HG03045 (cell line): ENCODE measurements around the gene OR7A17.

Experiments used
- ATAC-seq: cut with Tn5 transposase; IDR thresholded peaks from one replicate; pipeline ENCODE4 v1.9.1; 2021; ENCODE audit warnings: mild to moderate bottlenecking, moderate library complexity; ENCODE audit not compliant: unreplicated experiment

OR7A17 gene

DNA sequence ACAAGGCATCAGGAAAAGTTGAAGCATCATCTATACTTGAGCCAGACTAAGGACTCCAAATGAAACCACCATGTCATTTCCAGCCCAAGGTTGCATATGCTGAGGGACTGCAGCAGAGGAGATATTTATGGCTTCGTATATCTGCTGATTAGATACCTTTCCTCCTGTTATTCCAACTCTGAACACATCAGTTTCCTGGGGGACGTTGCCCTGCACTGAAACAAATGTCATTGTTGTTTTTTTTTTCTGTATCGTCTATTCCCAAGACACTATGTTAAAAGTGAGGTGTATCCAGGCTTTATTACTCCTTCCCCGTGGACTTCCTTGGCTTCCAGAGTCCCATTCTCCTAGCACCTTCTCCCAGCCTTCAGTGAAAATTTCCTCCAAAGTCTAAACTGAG, at the start of gene OR7A17:
Gene OR7A17, minus strand, starts transcription at position 101 of the 400 bp plus-strand sequence. CDS start 4,777 bp downstream, outside the sequence.
- ATAC-seq: no peak

DNA sequence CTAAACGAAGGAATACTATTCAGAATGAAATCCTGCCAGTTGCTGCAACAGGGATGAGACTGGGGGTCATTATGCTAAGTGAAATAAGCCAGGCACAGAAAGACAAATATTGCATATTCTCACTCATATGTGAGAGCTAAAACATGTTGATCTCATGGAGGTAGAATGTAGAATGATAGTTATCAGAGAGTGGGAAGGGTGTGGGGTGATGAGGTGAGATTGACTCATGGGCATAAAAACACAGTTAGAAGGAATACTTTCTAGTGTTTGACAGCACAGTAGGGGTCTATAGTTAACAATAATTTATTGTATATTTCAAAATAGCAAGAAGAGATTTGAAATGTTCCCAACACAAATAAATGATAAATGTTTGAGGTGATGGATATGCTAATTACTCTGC, 47.6 kb upstream of the OR7A17 start:
- no peak for ATAC-seq

DNA sequence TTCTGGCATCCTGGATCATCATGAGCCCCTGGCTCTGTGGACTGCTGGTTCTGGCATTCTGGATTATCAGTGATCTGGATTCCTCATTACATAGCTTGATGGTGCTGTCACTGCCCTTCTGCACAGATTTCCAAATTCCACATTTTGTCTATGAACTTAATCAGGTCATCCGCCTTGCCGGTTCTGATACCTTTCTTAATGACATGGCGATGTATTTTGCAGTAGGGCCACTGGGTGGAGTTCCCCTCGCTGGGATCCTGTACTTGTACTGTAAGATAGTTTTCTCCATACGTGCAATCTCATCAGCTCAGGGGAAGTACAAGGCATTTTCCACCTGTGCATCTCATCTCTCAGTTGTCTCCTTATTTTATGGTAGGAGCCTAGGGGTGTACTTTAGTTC, 30.9 kb upstream of the OR7A17 start:
- no peak for ATAC-seq

DNA sequence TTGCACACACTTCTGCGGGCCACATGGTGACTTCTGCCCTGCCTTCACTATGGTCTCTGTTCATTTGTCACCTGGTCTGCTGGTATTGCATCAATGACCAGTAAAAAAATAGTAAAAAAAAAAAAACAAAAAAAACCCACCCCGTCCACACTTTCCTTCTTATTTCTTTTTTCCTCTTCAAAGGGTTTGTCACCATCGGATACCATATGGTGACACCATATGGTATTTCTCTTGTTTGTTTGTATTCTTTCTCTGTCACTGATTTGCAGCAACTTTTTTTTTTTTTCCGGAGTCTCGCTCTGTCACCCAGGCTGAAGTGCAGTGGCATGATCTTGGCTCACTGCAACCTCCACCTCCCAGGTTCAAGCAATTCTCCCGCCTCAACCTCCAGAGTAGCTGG, 29.2 kb upstream of the OR7A17 start:
- ATAC-seq: no peak

DNA sequence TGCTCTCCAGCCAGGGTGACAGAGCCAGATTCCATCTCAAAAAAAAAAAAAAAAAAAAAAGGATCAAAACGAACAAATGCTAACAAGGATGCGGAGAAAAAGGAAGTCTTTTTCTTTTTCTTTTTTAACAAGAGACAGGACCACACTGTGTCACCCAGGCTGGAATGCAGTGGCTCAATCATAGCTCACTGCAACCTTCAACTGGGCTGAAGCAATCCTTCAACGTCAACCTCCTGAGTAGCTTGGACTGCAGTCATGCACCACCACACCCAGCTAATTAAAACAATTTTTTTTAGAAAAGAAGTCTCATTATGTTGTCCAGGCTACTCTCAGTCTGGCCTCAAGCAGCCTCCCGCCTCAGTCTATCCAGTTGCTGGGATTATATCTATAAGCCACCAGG, 20.8 kb upstream of the OR7A17 start:
- ATAC-seq: no peak

DNA sequence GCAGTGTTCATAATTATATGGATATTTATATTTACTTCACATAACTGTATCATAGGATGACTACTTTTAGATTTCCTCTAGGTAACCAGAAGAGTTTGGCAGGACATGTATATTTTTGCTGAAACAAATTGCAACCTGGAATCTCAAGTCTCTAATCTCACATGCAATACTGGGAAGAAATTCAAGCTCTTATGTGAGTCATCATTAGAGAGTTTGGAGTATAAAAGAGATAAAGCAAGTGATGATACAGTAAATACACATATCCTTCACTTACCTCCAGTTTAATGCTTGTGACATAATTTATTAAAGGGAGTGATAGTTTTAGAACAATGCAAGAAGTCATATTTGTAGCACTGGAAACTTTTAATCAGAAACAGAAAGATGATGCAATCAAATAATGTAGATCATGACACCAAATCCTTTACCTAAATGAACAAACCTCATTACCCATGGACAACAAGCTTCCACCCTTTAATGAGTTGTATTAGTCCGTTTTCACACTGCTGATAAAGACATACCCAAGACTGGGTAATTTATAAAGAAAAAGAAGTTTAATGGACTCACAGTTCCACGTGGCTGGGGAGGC, 15.8 kb upstream of the OR7A17 start:
- no peak for ATAC-seq

DNA sequence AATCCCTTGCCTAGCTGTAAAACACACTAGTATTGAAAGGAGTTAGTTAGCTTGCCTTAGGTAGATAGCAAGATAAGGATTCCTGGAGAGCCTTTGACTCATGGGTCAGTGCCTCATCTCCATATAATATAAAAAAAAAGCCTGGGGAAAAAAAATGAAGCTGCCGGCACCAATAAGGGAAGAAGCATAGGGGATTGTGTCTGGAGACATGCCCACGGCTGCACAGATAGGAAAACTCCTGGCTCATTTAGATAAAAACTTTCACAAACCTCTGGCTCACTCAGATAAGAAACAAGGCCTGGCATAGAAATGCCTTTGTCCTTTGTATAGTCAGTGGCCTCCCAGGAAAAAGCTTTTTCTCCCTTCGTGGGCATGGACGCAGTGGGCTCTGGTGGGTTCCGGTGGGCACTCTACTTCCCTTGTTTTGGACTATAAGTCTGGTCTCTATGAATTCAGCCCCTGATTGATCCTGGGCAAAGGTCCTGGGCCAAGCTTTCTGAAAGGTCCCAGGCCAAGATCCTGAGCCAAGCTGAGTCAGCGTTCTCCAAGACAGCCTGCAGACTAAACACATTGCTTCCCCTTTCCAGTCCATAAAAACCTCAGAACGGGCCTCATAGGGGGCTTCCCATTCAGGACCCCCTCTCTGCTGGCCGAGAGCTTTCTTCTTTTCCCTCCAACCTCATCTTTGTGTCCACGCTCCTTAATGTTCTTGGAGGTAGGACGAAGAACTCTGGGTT, 4.9 kb upstream of the OR7A17 start:
- ATAC-seq: no peak

DNA sequence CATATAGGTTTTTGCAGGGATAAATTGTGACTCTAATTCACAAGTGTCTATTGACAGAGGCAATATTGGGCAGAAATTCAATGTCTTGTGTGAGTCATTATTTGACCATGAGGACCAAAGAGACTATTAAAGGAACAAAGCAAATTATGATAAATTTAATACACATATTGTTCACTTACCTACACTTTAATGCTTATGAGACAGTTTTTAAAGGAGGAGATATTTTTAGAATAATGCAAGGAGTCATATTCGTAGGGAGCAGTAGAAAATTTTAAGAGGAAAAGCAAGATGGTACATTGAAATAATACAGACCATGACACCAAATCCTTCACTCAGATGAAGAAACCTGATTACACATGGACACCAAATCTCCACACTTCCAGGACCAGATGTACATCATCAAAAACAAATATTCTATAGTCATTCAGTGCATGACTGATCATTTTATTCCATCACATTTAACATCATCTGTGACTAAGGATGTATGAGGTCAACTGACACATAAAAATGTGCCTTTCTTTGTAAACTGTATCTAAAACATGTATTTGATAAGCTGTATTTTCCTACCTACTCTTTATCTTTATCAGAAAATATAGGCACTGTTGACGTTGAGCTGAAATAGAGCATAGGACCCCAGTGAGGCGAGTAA, 4.2 kb upstream of the OR7A17 start:
- ATAC-seq: no peak

DNA sequence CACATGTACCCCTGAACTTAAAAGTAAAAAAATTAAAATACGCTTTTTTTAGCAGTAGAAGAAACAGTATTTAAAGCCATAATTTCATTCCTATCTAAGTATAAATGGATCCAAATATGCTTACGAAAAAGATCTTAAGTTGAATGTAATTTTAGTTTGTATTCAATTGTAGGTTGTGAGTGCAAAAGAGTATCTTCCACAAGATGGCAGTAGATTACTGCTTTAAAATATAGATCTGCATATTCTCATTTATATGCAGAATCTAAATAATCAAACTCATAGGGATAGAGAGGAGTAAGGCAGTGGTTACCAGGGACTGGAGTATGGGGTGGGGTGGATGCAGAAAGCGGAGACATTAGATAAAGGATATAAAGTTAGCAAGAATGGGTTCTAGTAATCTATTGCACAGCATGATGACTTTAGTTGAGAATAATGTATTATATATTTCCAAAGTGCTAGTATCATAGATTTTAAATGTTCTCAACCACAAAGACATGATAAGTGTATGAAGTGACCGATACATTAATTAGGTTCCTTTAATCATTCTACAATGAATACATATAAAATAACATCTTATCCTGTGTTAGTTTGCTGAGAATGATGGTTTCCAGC, 14.2 kb downstream of the OR7A17 start:
- ATAC-seq: no peak

DNA sequence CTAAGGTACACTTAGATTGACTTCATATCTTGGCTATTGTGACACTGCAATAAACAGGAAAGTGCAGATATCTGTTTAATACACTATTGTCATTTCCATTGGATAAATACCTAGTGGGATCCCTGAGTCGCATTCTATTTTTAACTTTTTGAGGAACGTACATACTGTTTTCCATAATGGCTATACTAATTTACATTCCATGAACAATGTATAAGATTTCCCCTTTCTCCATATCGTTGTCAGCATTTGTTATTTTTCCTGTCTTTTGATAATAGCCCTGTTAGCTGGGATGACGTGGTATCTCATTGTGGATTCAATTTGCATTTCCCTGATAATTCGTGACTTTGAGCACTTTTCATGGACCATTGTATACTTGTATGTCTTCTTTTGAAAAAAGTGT, 17.4 kb downstream of the OR7A17 start:
- ATAC-seq: no peak

DNA sequence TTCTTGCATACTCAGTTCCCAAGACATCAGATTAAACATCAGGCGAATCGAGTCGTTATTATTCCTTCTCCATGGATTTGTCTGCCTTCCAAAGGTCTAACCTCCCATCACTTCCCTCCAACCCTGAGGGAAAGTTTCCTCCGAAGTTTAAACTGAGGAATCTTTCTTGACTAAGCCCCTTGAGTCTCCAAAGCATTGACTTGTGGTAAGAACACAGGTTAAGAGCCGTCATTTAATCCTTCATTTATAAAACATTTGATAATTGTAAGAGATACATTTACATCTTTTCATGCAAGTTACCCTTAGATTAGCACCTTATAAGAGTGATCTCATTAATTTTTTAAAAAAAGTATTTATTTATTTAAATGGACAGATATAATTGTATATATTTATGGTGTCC, 37.1 kb downstream of the OR7A17 start, which contains the start of gene OR7A10:
Gene OR7A10, minus strand, starts transcription at position 101 of the 400 bp plus-strand sequence. CDS start 7,045 bp downstream, outside the sequence.
- ATAC-seq: no peak

DNA sequence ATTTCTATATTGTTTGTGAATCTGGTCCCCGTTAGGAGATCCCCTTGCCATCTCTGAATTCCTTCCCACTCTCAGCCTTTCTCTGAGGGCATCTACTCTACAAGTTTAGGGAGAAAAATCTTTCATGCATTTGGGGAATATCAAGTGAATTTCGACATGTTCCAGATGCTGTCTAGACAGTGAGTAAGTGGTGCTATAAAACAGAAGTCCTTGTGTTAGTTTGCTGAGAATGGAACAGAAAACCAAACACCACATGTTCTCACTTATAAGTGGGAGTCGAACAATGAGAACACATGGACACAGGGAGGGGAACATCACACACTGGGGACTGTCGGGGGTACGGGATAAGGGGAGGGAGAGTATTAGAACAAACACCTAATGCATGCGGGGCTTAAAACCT, 42.4 kb downstream of the OR7A17 start:
- ATAC-seq: no peak

DNA sequence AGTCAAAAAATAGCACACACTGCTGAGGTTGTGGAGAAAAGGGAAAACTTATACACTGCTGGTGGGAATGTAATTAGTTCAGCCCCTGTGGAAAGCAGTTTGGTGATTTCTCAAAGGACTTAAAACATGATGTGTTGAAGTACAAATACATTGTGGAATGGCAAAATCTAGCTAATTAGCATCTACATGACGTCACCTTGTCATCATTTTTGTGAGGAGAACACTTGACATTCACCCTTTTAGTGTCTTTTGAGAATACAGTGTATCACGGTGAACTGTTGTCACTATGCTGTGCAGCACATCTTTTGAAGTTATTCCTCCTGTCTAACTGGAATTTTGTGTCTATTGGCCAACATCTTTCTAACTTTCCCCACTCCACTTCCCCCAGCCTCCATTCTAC, 42.8 kb downstream of the OR7A17 start:
- ATAC-seq: no peak

DNA sequence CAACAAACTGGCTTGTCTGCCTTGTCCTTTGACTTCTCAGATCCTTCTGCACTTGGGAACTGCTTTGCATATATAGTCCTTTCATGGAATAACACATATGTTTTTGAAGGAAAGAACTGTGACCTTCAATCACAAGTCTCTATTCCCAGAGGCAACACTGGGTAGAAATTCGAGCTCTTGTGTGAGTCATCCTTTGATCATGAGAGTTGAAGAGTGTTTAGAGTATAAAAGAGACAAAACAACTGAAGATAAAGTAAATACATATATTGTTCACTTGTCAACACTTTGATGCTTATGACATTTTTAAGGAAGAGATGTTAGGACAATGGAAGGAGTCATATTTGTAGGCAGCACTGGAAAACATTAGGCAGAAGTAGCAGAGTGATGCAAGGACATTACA, 45.7 kb downstream of the OR7A17 start:
- ATAC-seq: no peak

DNA sequence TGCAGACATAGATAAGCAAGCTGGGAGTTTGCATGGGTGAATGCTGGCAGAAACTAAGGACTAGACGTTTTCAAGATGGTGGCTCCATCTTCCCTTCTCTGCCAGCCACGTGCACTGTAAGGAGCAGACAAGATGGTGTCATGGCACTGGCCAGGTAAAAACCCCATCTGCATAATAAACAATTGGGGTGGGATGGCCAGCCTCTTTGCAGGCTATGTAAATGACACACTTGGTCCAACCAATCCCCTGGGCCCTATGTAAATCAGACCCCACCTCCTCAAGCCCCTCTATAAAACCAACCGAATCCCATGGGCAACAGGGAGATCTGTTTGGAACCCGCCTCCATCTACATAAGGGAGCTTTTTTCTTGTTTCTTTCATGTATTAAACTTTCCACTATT, 48.5 kb downstream of the OR7A17 start:
- ATAC-seq: no peak

DNA sequence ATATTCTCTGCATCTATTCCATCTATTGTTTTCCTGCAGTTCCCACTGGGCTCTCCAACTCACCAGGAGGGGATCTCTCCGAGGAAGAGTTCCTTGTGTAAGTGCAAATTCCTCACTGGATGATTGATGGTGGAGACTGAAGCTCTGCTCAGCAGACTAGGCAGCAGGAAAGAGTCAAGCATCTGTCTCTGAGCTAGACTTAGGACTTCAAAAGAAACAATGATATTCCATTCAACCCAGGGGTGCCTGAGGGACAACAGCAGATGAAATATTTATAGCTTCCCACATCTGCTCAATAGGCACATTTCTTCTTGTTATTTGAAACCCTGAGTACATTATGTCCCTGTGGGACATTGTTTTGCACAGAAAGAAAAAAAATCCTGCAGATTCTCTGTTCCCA, 50.9 kb downstream of the OR7A17 start, which contains the start of the genes OR7A5 and OR7C1:
Gene OR7A5, minus strand, starts transcription at position 175 of the 400 bp plus-strand sequence. CDS start 6,944 bp downstream, outside the sequence.
Gene OR7C1, minus strand, starts transcription at position 175 of the 400 bp plus-strand sequence. CDS start 35,049 bp downstream, outside the sequence.
- ATAC-seq: no peak

DNA sequence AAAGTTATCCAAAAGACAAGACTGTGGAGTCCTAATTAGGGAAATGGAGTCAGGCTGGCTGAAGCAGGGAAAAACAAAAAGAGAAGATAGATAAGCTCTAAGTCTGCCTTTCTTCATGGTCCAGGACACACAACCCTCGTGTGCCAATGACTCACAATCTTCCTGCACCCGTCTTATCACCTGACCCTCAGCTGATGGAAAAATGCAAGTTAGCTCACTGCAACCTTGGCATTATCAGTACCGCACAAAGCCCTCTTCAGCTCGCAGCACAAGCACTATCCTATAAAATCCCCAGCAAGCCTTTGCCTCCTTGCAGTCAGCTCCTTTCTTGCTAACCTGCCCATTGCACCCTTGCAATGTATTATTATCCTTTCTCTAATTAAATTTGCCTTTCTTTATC, 55.2 kb downstream of the OR7A17 start:
- ATAC-seq: no peak
